ENCODE measurements around the gene ITGA5.

DNA sequence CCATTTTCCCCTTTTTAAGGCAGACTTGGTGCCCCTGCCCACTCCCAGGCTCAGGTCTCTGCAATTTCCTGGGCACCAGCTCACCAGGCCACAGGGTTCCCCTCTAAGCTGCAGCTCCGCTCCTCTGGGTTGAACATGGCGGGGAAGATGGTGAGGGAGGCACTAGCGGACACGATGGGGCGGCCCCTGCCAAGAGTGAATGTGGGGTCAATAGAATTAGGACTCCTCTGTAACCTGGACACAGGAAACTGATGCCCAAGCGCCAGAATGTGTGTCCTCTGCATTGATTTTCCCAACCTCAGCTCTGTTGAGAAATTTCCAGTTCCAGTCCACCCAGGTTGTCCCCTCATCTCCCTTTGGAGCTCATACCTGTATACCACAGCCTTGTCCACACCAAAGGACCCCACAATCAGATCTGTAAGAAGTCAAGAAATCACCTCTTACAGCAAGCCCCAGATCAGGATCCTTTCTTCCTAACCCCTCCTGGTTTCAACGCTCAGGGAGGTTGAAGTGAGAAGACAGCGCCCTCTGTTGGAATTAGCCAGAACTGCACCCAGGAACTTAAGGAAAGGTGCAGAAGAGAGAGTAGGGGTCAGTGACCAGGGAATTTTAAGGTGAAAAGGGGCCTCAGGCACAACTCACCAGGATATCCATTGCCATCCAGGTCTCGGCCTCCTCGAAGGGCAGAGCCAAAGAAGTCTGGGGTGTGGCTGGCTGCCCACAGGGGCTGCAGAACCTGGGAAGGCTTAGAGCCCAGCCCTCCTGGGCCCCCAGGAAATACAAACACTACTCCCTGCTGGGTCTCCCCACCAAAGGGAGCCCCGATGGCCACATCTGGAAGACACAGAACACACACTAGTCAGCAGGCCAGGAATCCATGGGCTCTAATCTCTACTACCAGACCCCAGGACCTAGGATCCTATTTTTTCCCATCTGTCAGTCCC, 14.7 kb downstream of the ITGA5 start:
- TF ChIP-seq ZNF76 (CRISPR knock-in tag; IDR thresholded peaks at IDR 0.05; ENCODE audit: borderline replicate concordance) (no peak), TAF1 (IDR thresholded peaks at IDR 0.05; ENCODE audit: control insufficient read depth, extremely low read depth, insufficient read depth, low read length, severe bottlenecking) (no peak), SRSF9 (IDR thresholded peaks at IDR 0.05; ENCODE audit: borderline replicate concordance, low read depth, low read length) (no peak), SMARCA5 (IDR thresholded peaks at IDR 0.05) (no peak), ZC3H11A (IDR thresholded peaks at IDR 0.05; ENCODE audit: low read depth, low read length) (no peak), GTF2F1 (IDR thresholded peaks at IDR 0.05; ENCODE audit: low read depth, low read length) (no peak), PCBP2 (IDR thresholded peaks at IDR 0.05; ENCODE audit: low read depth, low read length, poor library complexity, severe bottlenecking) (no peak), TCF7L2 (IDR thresholded peaks at IDR 0.05; ENCODE audit: low read depth, low read length) (no peak)
- TF ChIP-seq, protein P1, sequence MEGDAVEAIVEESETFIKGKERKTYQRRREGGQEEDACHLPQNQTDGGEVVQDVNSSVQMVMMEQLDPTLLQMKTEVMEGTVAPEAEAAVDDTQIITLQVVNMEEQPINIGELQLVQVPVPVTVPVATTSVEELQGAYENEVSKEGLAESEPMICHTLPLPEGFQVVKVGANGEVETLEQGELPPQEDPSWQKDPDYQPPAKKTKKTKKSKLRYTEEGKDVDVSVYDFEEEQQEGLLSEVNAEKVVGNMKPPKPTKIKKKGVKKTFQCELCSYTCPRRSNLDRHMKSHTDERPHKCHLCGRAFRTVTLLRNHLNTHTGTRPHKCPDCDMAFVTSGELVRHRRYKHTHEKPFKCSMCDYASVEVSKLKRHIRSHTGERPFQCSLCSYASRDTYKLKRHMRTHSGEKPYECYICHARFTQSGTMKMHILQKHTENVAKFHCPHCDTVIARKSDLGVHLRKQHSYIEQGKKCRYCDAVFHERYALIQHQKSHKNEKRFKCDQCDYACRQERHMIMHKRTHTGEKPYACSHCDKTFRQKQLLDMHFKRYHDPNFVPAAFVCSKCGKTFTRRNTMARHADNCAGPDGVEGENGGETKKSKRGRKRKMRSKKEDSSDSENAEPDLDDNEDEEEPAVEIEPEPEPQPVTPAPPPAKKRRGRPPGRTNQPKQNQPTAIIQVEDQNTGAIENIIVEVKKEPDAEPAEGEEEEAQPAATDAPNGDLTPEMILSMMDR (IDR thresholded peaks at IDR 0.05 in 2 of 3, conservative IDR thresholded peaks at IDR 0.05 in 1 of 3; ENCODE audit: insufficient read depth in 2 of 3, low read depth in 1 of 3, low read length in 3 of 3): peak; percentile 78 to 97 (median 82)
- TF ChIP-seq, protein P2, sequence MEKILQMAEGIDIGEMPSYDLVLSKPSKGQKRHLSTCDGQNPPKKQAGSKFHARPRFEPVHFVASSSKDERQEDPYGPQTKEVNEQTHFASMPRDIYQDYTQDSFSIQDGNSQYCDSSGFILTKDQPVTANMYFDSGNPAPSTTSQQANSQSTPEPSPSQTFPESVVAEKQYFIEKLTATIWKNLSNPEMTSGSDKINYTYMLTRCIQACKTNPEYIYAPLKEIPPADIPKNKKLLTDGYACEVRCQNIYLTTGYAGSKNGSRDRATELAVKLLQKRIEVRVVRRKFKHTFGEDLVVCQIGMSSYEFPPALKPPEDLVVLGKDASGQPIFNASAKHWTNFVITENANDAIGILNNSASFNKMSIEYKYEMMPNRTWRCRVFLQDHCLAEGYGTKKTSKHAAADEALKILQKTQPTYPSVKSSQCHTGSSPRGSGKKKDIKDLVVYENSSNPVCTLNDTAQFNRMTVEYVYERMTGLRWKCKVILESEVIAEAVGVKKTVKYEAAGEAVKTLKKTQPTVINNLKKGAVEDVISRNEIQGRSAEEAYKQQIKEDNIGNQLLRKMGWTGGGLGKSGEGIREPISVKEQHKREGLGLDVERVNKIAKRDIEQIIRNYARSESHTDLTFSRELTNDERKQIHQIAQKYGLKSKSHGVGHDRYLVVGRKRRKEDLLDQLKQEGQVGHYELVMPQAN (IDR thresholded peaks at IDR 0.05; ENCODE audit: borderline replicate concordance): no peak
